GM18907 (cell line): ENCODE results near the gene IFNB1.

Experiments
- ATAC-seq: cut with Tn5 transposase; IDR thresholded peaks from one replicate; pipeline ENCODE4 v1.9.1; 2021; ENCODE audit warnings: mild to moderate bottlenecking, moderate library complexity; ENCODE audit not compliant: unreplicated experiment

The IFNB1 gene

GRCh38 chr9:21077781-21078180, at the start of gene IFNB1:
IFNB1 (minus strand) TSS chr9:21077942; CDS start chr9:21077869, 73 bp downstream.
- ATAC-seq, result no peak

DNA sequence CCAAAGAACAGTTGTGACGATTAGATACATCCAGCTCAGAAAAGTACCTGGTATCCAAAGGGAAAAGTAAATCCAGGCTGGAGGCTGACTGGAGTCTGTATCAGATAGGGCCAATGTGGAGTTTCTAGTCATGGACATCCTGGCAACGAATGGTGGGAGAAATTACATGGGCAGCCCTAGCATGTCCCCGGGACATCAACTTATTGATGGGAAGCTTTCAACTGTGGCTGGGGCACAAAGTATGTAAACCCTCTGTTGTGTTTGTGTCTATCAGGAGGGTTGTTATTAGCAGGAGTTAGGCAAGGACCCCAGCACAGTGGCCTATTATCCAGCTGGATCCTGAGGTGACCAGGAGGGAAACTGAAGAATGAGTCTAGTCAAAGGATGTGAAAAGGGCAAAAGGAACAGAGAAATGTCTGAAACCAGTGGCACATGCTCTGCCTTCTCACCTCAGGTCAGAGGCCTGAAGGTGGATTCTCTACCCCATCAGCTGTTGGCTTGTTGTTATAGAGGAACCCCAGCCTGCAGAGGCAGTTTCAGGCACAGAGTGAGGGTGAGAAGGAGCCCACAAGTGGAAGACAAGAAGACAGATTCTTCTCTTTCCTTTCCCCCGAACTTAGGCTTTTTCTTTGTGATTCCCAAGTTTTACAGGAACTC, 44.0 kb upstream of the IFNB1 start:
- peak; percentile 99 for ATAC-seq

- peak; percentile 66 for ATAC-seq
These were observed 43.3 kb upstream of the IFNB1 start for GRCh38 chr9:21121079-21121478.

- ATAC-seq, result no peak
These were observed 41.5 kb upstream of the IFNB1 start for GRCh38 chr9:21119093-21119770.

GRCh38 chr9:21114311-21114710, 36.6 kb upstream of the IFNB1 start:
- no peak for ATAC-seq

DNA sequence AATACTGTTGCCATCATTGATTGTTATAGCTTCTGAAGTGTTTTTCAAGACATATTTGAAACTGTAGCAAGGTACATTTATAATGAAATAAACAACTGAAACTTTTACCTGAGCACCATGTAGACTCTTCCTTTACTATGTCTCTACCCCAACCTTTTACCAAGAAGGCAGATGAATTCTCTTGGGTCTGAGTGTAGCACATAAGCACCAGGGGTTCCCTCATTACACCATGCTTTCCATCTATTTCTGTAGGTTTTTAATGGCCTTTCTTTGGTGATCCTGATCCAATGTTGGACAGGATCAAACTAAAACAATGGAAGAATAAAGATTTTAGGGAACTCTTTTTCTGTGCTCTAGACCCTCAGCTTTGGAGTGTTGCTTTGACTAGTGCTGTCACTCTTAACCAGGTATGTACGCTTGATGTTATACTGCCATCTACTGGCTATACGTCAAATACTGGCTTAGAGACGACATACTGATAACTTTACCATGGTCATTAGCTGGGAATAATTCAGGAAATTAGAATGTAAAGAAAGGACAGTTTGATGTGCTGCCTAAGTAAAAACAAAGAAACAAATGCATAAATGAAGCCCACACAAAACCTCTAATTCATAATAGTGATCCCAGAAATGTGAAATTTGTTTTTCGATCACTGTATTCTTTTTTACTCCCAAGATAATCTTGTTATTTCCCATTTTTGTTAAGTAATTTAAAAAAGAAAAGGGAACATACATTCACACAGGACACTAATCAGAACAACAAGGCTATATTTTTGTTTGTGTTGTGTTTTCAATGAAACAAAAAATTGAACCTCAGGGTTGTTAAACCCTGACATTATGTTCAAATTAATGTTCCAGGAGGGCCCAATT, 33.2 kb upstream of the IFNB1 start:
- peak; percentile 89 for ATAC-seq

GRCh38 chr9:21104787-21105186, 27.0 kb upstream of the IFNB1 start:
- no peak for ATAC-seq

DNA sequence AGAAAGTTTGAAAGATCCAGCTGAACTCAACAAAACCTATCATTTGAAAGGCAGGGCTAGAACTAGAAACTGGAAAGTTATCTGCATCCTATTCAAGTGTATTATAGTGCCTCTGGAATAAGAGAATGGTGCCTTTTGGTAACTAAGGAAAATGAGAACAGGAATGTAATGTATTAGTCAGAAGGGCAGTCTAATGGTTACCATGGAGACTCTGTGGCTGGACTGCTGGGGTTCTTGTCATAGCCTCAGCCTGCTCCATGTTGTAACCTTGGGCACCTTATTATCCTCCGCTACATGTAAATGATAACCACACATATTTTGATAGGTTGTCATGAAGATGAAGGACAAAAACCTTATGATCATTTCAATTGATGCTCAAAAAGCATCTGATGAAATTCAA, 24.6 kb upstream of the IFNB1 start:
- no peak for ATAC-seq

- no peak for ATAC-seq
These were observed 20.1 kb upstream of the IFNB1 start for GRCh38 chr9:21097817-21098216.

- ATAC-seq, result no peak
These were observed 19.1 kb upstream of the IFNB1 start for GRCh38 chr9:21096901-21097255.

- ATAC-seq, result peak; percentile 87
These were observed 18.6 kb upstream of the IFNB1 start for GRCh38 chr9:21096172-21096900.

- ATAC-seq, result no peak
These were observed 17.8 kb upstream of the IFNB1 start for GRCh38 chr9:21095561-21095960.

DNA sequence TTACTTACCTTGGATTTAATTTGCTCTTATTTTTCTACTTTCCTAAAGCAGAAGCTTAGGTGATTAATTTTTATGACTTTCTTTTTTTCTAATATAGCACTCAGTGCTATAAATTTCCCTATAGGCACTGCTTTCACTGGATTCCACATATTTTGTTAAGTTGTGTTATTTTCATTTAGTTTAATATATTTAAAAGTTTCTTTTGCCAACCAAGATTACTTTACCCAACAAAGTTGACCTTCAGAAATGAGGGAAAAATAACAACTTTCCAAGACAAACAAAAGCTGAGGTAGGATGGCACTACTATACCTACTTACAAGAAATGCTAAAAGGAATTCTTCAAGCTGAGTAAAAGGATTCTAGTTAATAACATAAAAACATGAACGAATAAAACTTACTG, 8.8 kb upstream of the IFNB1 start:
- ATAC-seq, result no peak

- ATAC-seq, result no peak
These were observed 7.3 kb upstream of the IFNB1 start for GRCh38 chr9:21085005-21085404.

- no peak for ATAC-seq
These were observed 6.6 kb upstream of the IFNB1 start for GRCh38 chr9:21084242-21084850.

- ATAC-seq, result no peak
These were observed 4.9 kb upstream of the IFNB1 start for GRCh38 chr9:21082671-21083070.

GRCh38 chr9:21081999-21082398, 4.3 kb upstream of the IFNB1 start:
- no peak for ATAC-seq

GRCh38 chr9:21081451-21081850, 3.7 kb upstream of the IFNB1 start:
- no peak for ATAC-seq

GRCh38 chr9:21080793-21081192, 3.1 kb upstream of the IFNB1 start:
- no peak for ATAC-seq

GRCh38 chr9:21078702-21079101, 960 bp upstream of the IFNB1 start:
- no peak for ATAC-seq

DNA sequence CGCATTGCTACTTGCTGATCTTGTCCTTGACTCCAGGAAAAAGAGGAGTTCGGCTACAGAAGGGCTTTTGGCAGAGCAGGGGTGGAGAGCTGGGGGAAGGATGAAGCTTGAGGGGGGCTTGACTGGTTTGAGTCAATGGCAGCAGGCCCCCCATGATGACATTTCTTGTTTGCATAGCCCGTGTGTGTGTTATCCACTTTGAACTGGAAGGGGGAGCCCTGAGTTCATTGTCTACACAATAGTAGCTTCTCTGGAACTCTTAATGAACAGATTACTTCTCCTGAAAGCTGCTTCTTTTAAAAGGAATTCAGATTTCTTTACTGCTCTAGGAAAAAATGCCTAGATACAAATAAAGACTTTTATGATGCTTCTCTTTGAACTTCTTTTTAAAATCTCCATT, 2.3 kb downstream of the IFNB1 start:
- no peak for ATAC-seq
